MM.1S (cell line): Measurements from ENCODE around the gene CCDC8.

Experiments
- EZH2 ChIP-seq: fragments of 300-600 bp; sonication (generic); optimal IDR thresholded peaks from 2 replicates; pipeline ENCODE3; 2017; ENCODE audit warnings: low read depth, mild to moderate bottlenecking, antibody characterized with exemption, low read length, mixed read lengths
- TF ChIP-seq, protein P1 (sequence below): fragments of 300-600 bp; sonication (generic); IDR thresholded peaks from 2 replicates; pipeline ENCODE4 v1.5.1; 2016; ENCODE audit warnings: antibody characterized with exemption, low read length, mixed read lengths

DNA sequence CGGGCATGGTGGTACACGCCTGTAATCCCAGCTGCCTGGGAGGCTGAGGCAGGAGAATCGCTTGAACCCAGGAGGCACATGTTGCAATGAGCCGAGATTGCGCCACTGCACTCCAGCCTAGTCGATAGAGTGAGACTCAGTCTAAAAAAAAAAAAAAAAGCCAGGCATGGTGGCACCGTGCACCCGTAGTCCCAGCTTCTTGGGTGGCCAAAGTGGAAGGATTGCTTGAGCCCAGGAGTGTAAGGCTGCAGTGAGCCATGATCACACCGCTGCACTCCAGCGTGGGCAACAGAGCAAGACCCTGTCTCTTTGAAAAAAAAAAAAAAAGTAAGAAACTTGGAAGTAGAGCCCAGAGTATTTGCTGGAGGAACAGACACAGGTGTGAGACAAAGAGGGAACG lies 27.7 kb downstream of the CCDC8 start:
- TF ChIP-seq, protein P1, sequence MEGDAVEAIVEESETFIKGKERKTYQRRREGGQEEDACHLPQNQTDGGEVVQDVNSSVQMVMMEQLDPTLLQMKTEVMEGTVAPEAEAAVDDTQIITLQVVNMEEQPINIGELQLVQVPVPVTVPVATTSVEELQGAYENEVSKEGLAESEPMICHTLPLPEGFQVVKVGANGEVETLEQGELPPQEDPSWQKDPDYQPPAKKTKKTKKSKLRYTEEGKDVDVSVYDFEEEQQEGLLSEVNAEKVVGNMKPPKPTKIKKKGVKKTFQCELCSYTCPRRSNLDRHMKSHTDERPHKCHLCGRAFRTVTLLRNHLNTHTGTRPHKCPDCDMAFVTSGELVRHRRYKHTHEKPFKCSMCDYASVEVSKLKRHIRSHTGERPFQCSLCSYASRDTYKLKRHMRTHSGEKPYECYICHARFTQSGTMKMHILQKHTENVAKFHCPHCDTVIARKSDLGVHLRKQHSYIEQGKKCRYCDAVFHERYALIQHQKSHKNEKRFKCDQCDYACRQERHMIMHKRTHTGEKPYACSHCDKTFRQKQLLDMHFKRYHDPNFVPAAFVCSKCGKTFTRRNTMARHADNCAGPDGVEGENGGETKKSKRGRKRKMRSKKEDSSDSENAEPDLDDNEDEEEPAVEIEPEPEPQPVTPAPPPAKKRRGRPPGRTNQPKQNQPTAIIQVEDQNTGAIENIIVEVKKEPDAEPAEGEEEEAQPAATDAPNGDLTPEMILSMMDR, result no peak
- no peak for TF ChIP-seq EZH2
